T-helper 2 cell treated with Interferon-gamma antibody and Interleukin-4, amounts not matched to agents 5 μg/mL and 100 μg/mL, for 36 hours (primary cell): ENCODE results near the gene MMEL1.
"Not testable (repeated sequence)": the region's sequence is repeated elsewhere in the genome, so short reads cannot be mapped to it uniquely, and the experiment has no call there.

Source experiments
- DNase-seq: peaks from one replicate; pipeline ENCODE4 v3.0.0; 2021; ENCODE audit warnings: low spot score
- H3K27ac Mint-ChIP-seq: one replicate; pipeline ENCODE4 v1.8.0; 2021; ENCODE audit warnings: mild to moderate bottlenecking, mixed read lengths
- H3K27me3 Mint-ChIP-seq: one replicate; pipeline ENCODE4 v1.8.0; 2021; ENCODE audit warnings: low read depth, mixed read lengths
- H3K36me3 Mint-ChIP-seq: one replicate; pipeline ENCODE4 v1.8.0; 2021; ENCODE audit warnings: low read depth, mixed read lengths
- H3K4me1 Mint-ChIP-seq: one replicate; pipeline ENCODE4 v1.8.0; 2021; ENCODE audit warnings: low read depth, mixed read lengths
- H3K4me3 Mint-ChIP-seq: one replicate; pipeline ENCODE4 v1.8.0; 2022; ENCODE audit warnings: mild to moderate bottlenecking, moderate library complexity, mixed read lengths
- H3K9me3 Mint-ChIP-seq: one replicate; pipeline ENCODE4 v1.8.0; 2021; ENCODE audit warnings: mixed read lengths

Gene MMEL1

DNA sequence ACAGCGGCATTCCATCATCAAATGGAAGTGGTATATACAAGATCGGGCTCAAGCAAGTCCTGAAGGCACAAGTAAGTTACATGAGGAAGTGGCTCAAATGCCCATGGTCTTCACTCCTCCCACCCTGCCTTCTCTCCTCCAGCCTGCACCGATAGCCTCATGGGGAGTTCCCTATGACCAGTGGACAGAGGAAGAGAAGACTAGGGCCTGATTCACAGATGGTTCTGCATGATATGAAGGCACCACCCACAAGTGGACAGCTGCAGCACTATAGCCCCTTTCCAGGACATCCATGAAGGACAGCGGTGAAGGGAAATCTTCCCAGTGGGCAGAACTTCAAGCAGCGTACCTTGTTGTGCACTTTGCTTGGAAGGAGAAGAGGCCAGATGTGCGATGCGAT is 7.1 kb downstream of the MMEL1 start:
- DNase-seq, H3K9me3 Mint-ChIP-seq, H3K4me1 Mint-ChIP-seq, H3K4me3 Mint-ChIP-seq, H3K27ac Mint-ChIP-seq, H3K36me3 Mint-ChIP-seq: not testable (repeated sequence)
- H3K27me3 Mint-ChIP-seq, result peaks cover 38% of the 10 kb centered on the region

DNA sequence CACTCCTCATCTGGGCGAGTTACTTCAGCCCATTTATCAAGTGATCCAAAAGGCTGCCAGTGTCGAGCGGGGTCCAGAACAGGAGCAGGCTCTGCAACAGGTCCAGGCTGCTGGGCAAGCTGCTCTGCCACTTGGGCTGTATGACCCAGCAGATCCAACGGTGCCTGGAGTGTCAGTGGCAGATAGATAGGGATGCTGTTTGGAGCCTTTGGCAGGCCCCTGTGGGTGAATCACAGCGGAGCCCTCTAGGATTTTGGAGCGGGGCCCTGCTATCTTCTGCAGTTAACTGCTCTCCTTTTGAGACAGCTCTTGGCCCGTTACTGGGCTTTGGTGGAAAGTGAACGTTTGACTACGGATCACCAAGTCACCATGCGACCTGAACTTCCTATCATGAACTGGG is 7.5 kb downstream of the MMEL1 start:
- no peak overlapping the region for H3K4me3 Mint-ChIP-seq
- no peak overlapping the region for H3K27ac Mint-ChIP-seq
- peaks cover 34% of the 10 kb centered on the region for H3K27me3 Mint-ChIP-seq
- no peaks in the 10 kb centered on the region for H3K4me1 Mint-ChIP-seq
- peaks cover 4% of the 10 kb centered on the region for H3K9me3 Mint-ChIP-seq
- no peak for DNase-seq
- H3K36me3 Mint-ChIP-seq, result no peaks in the 10 kb centered on the region

DNA sequence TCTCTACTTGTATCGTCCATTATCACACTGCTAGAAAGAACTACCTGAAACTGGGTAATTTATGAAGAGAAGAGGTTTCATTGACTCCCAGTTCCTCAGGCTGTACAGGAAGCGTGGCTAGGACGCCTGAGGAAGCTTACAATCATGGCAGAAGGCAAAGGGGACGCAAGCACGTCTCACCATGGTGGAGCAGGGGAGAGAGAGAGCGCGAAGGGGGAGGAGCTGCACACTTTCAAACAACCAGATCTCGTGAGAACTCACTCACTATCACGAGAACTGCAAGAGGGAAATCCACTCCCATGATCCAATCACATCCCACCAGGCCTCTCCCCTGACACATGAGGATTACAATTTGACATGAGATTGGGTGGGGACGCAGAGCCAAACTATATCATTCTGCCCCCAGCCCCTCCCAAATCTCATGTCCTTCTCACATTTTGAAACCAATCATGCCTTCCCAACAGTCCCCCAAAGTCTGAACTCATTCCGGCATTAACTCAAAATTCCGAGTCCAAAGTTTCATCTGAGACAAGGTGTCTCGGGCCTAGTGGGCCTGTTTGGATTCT is 8.0 kb downstream of the MMEL1 start:
- no peak overlapping the region for H3K4me3 Mint-ChIP-seq
- no peak overlapping the region for H3K27ac Mint-ChIP-seq
- H3K27me3 Mint-ChIP-seq, result peaks cover 29% of the 10 kb centered on the region
- no peak for DNase-seq
- H3K4me1 Mint-ChIP-seq, result no peaks in the 10 kb centered on the region
- no peaks in the 10 kb centered on the region for H3K36me3 Mint-ChIP-seq
- no peaks in the 10 kb centered on the region for H3K9me3 Mint-ChIP-seq

DNA sequence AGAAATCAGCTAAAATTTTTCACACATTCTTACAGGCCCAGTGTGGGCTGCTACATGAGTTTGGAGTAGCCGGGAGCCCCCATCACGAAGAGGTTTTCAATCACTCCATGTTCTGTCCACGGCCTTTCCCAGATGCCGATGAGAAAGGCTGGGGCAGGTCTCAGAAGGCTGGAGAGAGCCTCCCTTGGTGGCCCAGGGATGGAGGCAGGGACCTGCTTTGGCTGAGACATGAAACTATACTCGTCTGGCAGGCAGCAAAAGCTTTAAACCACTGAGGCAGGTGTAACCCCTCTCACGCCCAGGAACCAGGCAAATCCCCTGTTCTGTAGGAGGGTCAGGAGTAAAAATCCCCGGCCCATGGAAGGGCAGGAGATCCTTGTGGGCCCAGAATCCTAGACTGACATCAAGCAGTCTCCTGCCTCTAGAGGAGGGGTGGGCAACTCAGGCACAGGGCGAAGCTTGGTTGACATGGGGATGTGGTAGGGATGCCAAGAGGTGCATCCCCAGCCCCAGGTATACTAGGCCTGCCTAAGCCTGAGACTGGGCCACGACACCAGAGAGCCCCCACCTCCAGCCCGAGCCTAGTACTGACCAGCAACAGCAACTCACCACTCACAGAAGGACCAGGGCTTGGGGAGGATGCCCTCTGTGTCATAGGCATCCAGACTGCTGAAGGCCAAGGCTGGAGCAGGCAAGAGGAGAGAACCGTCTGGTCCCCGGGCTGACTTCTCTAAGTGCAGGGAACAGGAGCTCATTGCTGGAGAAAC is 9.1 kb downstream of the MMEL1 start:
- H3K4me1 Mint-ChIP-seq, result no peaks in the 10 kb centered on the region
- peaks cover 28% of the 10 kb centered on the region for H3K27me3 Mint-ChIP-seq
- no peak overlapping the region for H3K4me3 Mint-ChIP-seq
- H3K27ac Mint-ChIP-seq, result no peak overlapping the region
- no peak for DNase-seq
- H3K36me3 Mint-ChIP-seq, result no peaks in the 10 kb centered on the region
- H3K9me3 Mint-ChIP-seq, result no peaks in the 10 kb centered on the region

DNA sequence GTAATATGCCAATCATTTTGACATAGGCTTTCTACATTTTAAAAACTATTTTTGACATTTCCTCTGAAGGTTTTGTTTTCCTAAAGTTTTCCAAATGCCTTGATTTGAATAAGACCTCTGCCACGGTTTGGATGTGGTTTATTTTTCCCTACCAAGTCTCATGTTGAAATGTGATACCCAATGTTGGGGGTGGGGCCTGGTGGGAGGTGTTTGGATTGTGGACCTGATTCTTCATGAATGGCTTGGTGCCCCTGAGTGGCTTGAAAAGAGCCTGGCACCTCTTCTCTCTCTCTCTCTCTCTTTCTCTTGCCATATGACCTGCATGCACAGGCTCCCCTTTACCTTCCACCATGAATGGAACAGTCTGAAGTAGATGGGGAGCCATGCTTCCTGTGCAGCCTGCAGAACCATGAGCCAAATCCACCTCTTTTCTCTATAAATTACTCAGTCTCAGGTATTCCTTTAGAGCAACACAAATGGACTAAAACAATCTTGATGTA is 14.8 kb downstream of the MMEL1 start:
- H3K36me3 Mint-ChIP-seq, result no peaks in the 10 kb centered on the region
- no peak overlapping the region for H3K27ac Mint-ChIP-seq
- H3K27me3 Mint-ChIP-seq, result peaks cover 11% of the 10 kb centered on the region
- no peak for DNase-seq
- peaks cover 25% of the 10 kb centered on the region for H3K9me3 Mint-ChIP-seq
- no peak overlapping the region for H3K4me3 Mint-ChIP-seq
- peaks cover 3% of the 10 kb centered on the region for H3K4me1 Mint-ChIP-seq

DNA sequence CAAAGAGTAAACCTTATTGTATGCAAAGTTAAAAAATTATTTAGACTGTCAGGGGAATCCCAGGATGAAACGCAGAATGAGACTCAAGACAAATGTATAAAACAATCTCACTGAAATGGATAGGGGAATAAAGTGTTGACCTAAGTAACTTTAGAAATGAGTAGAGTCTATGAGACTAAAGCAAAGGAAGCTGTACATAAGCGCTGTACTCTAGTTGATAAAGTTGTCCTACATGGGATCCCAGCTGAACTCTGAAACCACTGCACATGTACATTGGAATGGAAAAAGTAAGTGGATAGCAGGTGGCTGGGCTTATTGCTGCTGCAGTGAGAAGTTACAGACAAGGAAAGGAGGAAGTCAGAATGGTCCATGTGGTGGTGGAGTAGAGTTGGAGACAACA is 18.7 kb downstream of the MMEL1 start:
- Mint-ChIP-seq H3K36me3 (no peaks in the 10 kb centered on the region), H3K27ac (no peak overlapping the region), H3K4me3 (no peak overlapping the region), H3K9me3 (peaks cover 25% of the 10 kb centered on the region), H3K4me1 (peaks cover 3% of the 10 kb centered on the region), H3K27me3 (peaks cover 9% of the 10 kb centered on the region)
- no peak for DNase-seq

DNA sequence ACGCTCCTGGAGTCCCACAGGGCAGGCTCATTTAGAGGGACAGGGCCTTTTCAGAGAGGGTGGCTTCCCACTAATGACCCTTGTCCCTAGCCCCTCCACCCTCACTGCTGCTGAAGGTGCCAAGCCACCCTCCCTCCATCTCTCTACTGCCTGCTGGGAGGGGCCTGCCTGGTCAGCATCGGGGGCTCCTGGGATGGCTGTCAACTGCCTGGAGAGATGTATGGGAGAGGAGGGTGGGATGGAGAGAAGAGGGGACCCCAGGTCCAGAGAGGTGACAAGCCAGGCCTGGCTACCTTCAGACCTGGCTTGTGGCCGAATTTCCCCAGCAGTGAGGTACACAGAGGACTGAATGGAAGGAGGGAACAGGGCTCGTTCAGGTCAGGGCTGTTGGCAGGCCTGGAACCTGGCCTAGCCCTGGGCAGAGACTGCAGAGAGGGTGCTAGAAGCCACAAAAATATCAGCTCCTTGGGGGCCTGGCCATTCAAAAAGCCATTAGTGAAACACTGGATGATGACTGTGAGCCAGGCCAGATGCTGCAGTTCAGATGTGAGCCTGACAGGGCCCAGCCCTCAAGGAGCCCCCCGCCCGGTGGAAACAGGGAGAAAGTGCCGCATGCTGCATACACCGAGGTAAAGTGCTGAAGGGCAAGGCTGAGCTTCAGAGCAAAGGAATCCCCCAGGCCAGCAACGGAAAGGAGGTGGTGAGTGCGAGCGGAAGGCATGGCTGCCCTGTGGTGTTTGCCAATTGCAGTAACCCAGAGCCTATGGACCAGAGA is 20.0 kb downstream of the MMEL1 start:
- no peak overlapping the region for H3K27ac Mint-ChIP-seq
- DNase-seq, result no peak
- H3K4me3 Mint-ChIP-seq, result no peak overlapping the region
- H3K9me3 Mint-ChIP-seq, result peaks cover 25% of the 10 kb centered on the region
- H3K36me3 Mint-ChIP-seq, result no peaks in the 10 kb centered on the region
- H3K27me3 Mint-ChIP-seq, result peaks cover 9% of the 10 kb centered on the region
- H3K4me1 Mint-ChIP-seq, result peaks cover 3% of the 10 kb centered on the region

DNA sequence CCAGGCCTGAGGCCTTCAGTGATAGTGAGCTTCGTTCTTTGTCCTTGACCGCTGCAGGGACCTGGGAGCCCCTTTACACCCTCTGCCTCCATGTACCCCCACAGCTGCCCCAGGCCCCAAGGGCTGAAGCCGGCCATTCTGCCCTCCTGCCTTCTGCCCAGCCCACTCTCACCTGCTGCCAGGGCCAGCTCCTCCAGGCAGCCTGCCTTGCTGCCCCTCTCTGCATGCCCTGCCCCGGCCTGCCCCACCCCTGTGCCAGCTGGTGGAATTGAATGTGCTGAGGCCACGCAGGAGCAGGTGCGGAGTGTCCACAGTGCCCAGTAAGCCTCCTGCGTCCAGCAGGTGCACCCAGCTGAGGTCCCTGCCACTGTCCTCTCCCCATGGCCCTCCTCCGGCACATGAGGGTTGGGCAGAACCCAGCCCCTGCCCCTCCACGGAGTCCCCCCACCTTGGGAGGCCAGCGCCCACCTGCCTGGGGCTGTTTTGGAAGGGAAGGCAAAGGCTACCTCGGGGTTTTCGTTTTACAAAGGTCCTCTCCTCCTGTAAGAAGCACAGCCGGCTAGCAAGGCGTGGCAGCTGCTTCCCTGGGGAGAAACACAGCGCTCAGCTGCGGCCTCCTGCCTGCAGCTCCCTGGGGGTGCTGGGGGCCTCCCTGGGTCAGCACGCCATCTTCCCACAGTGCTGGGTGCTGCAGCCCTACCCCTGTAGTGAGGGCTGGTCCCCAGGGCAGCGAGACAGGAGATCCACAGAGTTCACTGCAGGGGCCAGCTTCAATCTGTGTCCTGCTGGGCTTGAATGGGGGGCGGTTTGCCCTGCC is 21.0 kb downstream of the MMEL1 start:
- Mint-ChIP-seq H3K4me3 (no peak overlapping the region), H3K27ac (no peak overlapping the region), H3K4me1 (peaks cover 3% of the 10 kb centered on the region), H3K27me3 (peaks cover 9% of the 10 kb centered on the region), H3K9me3 (peaks cover 25% of the 10 kb centered on the region), H3K36me3 (no peaks in the 10 kb centered on the region)
- no peak for DNase-seq

DNA sequence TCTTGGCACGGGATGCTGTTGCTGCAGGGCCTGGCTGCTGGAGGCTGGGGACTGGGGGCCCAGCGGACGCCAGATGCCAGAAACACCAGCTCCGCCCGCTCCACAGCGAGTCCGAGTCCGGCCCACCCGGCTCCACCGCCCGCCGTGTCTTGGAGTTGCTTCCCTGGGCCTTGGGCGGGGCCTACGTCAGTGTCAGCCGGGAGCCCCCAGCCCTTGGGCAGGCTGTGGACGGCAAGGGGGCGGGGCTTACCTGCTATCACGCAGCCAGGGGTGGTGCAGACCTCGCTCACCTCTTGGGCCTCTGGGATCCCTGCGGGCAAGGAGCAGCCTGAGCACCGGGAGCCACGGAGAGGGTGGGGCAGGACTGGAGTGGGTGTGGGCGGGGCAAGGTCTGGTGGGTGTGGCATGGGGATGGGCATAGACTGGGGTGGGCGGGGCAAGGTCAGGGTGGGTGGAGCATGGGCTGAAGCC is 21.8 kb downstream of the MMEL1 start:
- H3K36me3 Mint-ChIP-seq, result no peaks in the 10 kb centered on the region
- DNase-seq, result no peak
- H3K9me3 Mint-ChIP-seq, result peaks cover 19% of the 10 kb centered on the region
- no peak overlapping the region for H3K27ac Mint-ChIP-seq
- no peak overlapping the region for H3K4me3 Mint-ChIP-seq
- H3K4me1 Mint-ChIP-seq, result no peaks in the 10 kb centered on the region
- H3K27me3 Mint-ChIP-seq, result peaks cover 3% of the 10 kb centered on the region

DNA sequence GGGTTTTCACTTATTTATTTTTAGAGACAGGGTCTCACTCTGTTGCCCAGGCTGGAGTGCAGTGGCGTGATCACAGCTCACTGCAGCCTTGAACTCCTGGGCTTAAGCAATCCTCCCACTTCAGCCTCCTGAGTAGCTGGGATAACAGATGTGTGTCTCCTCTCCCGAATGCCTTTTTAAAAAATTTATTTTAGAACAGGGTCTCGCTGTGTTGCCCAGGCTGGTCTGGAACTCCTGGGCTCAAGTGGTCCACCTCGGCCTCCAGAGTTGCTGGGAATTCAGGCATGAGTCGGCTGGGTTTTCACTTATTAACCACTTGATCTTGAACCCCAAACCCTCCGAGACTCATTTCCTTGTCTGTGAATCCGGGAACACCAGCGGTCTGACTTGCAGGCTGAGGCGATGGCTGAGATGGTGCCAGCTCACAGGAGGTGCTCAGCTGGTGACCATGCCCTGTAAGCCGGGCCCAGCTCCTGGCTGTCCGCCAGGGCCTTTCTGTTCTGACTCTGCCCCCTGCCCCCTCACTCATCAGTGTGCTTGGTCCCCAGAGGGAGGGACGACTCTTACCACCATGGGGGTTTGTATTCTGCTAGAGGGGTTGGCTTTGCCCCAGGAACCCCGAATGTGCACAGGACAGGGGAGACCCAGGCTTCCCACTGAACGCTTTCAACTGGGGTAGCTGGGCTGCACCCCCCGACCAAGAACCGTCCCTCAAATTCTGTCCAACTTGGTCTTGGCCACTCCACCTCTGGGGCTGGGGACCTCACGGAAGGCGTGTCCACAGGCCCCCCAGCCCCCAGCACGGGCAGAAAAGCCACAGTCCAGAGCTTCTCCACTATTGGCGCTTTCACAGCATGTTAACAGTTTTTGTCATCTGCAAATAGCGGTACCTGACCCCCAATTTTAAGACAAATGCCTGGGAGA is 22.5 kb downstream of the MMEL1 start:
- no peaks in the 10 kb centered on the region for H3K36me3 Mint-ChIP-seq
- no peak for DNase-seq
- peaks cover 13% of the 10 kb centered on the region for H3K9me3 Mint-ChIP-seq
- no peak overlapping the region for H3K4me3 Mint-ChIP-seq
- no peaks in the 10 kb centered on the region for H3K4me1 Mint-ChIP-seq
- H3K27ac Mint-ChIP-seq, result no peak overlapping the region
- no peaks in the 10 kb centered on the region for H3K27me3 Mint-ChIP-seq

DNA sequence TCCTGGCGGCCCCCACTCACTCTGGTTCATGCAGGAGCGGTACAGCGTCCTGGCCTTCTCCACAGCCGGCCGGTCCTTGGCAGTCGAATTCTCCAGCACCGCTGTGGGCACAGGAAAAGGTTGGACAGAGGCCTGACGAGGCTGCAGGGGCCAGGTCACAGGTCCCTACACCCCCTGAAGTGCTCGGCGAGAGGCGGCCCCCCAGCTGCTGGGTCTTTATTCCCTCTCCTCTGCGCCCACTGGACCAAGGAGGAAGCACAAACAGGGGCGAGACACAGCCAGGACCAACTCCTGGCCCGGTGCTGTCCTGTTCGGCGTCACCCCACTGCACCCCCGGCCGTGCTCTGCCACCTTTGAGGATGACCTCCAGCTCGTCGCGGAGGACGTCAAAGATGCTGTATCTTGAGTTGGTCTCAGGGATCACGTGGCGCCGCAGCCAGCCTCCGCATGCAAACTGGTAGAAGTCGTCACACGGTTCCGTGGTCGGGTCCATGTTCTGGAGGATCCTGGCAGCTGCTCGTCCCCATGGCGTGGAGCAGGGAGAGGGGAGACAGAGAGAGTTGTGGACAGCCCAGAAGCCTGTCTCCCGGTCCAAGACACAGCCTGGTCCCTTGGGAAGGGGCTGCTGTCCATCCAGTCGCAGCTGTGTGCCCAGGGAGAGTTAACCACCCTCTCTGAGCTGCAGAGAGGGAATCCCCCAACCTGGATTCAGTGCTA is 23.3 kb downstream of the MMEL1 start:
- DNase-seq, result no peak
- no peaks in the 10 kb centered on the region for H3K4me1 Mint-ChIP-seq
- no peaks in the 10 kb centered on the region for H3K27me3 Mint-ChIP-seq
- no peak overlapping the region for H3K27ac Mint-ChIP-seq
- H3K9me3 Mint-ChIP-seq, result peaks cover 8% of the 10 kb centered on the region
- no peak overlapping the region for H3K4me3 Mint-ChIP-seq
- no peaks in the 10 kb centered on the region for H3K36me3 Mint-ChIP-seq

DNA sequence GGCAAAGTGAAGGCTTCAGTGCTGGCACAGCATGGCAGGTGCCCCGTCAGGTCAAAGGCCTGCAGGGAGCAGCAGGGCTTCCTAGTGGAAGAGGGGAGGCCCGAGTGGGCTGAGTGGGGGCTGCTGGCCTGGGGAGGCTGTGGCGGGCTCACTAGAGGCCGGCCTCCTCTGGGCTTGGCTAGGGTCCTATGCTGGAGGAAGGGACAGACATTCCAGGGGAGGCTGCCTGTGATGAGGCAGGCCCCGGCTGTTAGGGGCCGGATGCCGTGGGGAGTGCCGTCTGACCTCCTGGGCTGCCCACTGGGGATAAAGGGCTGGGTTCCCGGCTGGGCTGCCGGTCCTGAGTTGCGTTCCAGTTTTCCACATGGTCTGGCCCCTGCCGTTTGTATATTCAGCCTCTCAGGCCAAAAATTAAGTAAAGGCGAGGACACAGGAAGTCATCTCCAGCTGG is 25.1 kb downstream of the MMEL1 start:
- Mint-ChIP-seq H3K4me3 (no peak overlapping the region), H3K36me3 (no peaks in the 10 kb centered on the region), H3K27me3 (no peaks in the 10 kb centered on the region), H3K9me3 (no peaks in the 10 kb centered on the region), H3K27ac (no peak overlapping the region), H3K4me1 (no peaks in the 10 kb centered on the region)
- no peak for DNase-seq
